H4 (cell line): ENCODE measurements around the gene MSI2. TPM values are rescaled to one million over a fixed set of nuclear protein-coding genes. Genes with fewer than 3 reads are reported as not detected.

Source experiments
- DNase-seq: peaks from one replicate; pipeline ENCODE4 v3.0.0-alpha.2; 2015; ENCODE audit warnings: low spot score
- total RNA-seq: library from RNA; depleted of rRNA; stranded (reverse); fragments of >200 nt; shearing (Covaris generic); gene quantifications from 2 replicates; pipeline ENCODE4 v1.2.3, GENCODE V29; 2014

MSI2 gene
- total RNA-seq, 1 experiment from 2014 or later: 27.7 TPM

GRCh38 chr17:57541049-57541448 lies 284.7 kb downstream of the MSI2 start:
- DNase-seq: no peak

- peak; percentile 89 for DNase-seq
Observed at GRCh38 chr17:57541472-57542394, 285.4 kb downstream of the MSI2 start.

DNA sequence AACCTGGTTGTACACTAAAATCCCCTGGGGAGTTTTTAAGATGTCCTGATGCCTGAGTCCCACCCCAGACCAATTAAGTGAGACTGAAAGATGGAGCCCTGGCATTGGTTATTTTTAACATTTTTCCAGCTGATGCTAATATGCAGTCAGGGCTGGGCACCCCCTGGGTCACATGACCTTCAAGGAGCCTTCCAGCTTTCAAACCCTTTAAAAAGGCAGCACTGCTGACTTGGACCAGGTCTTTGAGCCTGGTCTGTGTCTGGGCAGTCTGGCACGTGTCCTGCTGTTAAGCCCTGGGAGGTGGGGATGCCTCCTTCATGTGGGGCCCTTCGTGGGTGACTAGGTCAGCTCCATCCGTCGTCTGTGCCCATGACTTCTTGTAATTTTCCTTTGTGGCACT lies 286.2 kb downstream of the MSI2 start:
- no peak for DNase-seq

DNA sequence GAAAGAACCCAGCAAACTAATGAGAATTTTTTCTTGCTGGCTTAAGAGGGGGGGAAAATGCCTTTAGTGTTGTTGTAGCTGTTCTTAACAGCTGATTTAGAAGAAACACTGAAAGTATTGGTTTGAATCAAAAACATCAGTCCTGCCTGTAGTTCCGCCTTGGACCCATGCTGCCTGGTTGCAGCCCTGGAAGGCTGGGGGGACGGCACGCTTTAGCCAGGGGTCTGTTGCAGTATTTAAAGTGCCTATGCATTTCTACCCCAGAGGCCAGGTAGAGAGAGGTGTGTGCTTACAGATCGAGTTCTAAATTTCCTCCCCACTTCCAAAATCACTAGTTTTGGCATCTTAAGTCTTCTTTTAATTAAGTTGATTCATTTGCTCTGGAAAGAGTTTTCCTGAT lies 286.9 kb downstream of the MSI2 start:
- DNase-seq: no peak

DNA sequence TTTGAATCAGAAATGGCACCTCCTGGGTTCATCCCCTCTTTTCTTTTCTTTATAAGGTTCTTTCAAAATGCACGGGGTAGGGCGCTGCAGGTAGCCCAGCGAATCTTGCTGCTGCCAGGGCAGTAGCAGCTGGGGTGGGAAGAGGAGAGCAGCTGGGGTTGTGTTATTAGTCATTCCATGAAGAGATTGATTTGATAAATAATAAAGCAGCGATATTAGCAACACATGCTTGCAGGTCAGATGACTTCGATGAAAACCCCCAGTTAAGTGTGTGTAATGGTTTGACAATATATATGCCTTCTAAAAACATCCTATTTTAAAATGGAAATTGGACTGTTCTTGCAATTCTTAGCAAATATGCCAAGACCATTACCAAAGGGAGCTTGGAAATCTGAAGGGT lies 288.1 kb downstream of the MSI2 start:
- DNase-seq: no peak

- no peak for DNase-seq
Observed at GRCh38 chr17:57544834-57545463, 288.6 kb downstream of the MSI2 start.

DNA sequence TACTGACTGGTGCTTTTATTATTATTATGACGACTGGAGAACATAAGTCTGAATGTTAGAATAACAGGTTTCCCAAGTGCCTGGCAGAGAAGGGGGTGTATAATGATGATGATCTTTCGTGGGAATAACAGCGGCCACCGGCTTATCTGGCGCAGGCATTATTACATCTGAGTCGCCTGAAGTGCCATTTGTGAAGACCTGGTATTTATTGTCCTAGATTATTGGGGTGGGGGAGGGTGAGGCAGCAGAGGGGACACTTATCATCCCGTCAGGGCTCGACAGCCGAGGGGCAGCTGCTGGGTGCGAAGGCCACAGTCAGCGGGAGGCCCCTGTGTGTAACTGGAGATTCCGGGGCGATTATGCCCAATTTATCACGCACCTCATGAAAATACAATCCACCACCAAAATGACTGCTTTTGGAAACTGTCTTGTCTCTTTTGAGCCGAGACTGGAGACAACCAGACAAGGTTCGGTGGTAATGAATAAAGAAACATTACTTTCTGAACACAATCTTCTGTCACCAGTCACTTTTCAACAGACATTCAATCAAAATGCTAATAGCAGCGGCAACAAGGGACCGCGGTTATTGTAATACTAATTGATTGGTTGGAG lies 289.5 kb downstream of the MSI2 start:
- DNase-seq: no peak

DNA sequence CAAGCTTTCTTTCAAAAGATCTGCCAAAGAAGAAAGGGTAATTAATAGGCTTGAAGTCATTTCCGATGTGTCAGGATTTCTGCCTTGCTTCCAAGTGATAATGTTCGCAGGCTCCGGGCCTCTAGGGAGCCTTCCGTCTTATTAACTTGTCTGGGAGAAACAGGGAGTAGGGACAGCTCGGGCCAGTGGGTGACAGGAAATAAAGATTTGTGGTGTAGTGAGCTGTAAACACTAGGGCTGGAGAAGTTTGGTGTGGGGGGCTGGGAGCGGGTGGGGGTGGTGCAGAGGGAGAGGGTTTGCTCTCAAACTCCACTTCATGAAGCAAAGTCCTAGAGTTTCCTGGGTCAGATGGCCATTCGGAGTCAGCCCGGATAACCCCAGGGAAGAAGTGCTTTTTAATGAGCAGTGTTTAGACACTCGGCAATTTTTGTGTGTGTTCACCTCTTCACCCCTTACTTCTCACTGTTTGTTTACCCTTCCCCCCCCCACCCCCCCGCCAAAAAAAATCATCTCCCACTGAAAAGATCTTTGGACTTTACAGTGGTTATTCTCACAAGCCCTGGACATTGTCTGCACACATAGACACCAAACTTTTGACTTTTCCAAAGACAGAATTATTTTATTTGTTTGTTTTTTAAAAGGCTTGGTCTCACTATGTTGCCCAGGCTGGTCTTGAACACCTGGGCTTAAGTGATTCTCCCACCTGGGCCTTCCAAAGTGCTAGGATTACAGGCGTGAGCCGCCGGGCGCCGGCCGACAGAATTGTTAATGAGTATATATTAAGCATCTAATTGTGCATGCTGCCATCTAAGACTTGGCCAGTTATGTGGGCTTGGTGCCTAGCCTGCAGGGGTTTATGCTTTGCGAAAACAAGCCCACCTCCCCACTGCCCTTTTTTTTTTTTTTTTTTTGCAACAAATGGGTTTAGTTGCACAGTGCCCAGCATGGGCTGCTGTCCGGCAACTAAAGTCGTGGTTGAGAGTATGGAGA lies 292.4 kb downstream of the MSI2 start:
- DNase-seq: peak; percentile 70

- DNase-seq: no peak
Observed at GRCh38 chr17:57549468-57549867, 293.1 kb downstream of the MSI2 start.

DNA sequence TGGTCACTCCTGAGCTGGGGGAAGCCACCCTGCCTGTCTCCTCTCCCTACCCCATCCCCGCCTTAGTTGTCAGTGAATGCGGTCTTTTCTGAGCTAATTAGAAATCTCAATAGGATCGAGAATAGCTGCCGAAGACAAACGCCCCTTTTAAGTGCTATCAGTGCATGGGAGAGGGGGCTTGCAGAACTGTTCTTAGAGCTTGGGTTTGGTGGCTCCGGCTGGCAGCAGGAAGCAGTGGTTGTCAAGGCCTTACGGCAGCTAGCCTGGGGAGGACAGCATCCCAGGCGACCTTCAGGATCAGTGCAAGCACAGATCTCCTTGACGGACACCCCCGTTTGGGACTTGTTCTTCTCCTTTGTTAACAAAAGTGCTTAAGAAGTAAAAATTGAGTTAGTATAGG lies 293.7 kb downstream of the MSI2 start:
- no peak for DNase-seq

GRCh38 chr17:57550668-57551315 lies 294.5 kb downstream of the MSI2 start:
- no peak for DNase-seq

GRCh38 chr17:57551321-57552079 lies 295.2 kb downstream of the MSI2 start:
- no peak for DNase-seq

DNA sequence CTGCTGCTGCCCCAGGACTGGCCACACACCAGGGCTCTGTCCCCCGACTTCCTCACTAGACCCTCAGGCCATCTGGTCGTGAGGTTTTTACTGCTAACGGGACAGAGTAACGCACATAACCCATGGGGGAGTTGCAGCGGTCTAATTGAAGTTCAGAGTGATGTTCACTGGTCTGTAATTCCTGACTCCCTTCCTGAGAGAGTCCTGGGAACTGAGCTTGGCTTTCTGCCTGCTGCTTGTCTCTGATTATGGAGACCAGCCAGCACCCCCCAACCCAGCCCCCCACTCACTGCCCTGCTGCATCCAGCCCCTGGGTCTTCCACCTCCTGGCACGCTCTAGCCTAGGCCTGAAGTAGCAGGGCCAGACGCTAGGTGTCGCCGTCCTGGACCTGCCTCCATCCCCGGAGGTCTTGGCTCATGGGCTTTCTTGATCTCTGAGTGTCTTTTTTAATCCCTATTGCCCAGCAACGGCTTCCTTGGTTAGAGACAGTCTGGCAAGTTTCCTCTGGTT lies 295.8 kb downstream of the MSI2 start:
- DNase-seq: no peak

DNA sequence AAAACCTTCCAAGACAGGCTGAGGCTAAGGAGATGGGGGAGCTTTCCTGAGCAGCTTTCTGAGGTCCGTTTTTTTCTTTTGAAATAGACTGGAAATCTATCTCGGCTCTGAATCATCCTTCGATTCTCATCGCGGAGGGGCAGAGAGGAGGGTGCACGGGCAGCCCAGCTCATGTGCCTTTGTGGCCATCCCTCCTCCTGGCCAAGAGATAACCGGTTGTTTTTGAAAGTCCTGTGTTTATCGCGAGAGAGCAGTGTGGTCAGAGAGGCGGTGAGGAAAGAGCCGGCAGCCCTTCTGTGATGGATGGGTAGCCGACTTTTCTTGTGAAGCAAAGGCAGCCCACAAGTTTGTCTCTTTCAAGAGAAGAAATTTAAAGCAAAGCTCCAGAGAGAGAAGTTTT lies 297.2 kb downstream of the MSI2 start:
- DNase-seq: peak; percentile 55

GRCh38 chr17:57553991-57554825 lies 297.9 kb downstream of the MSI2 start:
- no peak for DNase-seq

DNA sequence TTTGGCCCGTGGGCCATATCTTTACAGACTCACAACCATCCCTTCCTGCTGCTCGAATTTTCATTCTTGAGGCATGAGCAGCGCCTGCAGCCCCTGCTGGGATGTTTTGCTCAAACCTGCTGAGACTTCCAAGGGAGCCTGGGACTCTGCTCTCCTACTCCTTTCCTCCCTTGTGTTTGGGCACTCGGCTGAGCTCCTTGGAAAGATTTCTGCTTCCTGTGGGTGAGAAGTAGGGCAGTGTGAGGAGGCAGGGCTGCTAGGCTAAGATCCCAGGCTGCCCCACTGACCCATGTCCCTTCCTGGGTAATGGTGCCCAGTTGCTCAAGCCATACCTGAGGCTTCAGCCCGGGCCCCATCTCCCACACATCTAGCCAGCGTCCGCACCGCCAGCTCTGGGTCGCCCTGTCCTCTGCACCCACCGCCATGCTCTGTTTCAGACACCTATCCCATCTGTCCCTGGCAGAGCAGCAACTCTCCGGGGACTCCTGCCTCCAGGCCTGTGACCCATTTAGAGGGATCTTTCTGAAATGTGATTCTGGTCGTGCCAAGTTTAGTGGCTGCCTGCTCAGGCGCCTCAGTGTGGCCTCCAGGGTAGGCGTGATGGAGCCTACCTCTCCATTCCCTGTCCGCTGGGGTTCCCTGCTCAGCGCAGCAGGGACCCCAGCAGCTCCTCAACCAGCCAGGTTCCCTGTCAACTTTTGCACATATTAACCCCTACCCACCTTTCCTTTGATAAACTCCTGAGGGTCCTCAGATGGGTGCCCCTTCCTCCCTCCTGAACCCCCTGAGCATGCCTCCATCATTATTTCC lies 298.7 kb downstream of the MSI2 start:
- no peak for DNase-seq

GRCh38 chr17:57555636-57556175 lies 299.4 kb downstream of the MSI2 start:
- no peak for DNase-seq

DNA sequence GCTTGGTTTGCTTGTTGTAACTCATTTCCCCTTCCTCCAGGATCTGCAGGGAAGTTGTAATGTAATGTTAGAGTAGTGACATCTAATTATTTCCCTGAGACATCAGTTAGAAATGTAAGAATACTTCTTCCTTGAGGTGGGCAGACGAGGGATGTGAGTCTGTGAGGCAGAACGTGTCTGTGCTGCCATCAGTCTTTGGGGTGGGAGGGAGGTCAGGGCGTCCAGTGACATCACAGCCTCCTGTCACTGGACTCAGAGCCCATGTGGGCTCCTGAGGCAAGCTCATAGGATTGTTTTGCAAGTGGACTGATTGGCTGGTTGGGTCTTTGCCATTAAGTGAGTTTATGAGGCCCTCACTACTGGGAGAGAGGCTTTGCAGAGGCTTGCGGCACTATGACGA lies 300.0 kb downstream of the MSI2 start:
- DNase-seq: no peak
